ENCODE results near the gene CLUH.

- TF ChIP-seq CTCF (IDR thresholded peaks at IDR 0.05) = no peak
- TF ChIP-seq POLR2AphosphoS5 (IDR thresholded peaks at IDR 0.05) = no peak
These were observed 29.9 kb downstream of the CLUH start for GRCh38 chr17:2681650-2682049.

All from prostate gland (tissue), 2 donors.